HG03103 (cell line): ENCODE data around the gene PROK2.

Source experiments
- ATAC-seq: cut with Tn5 transposase; IDR thresholded peaks from one replicate; pipeline ENCODE4 v1.9.1; 2021; ENCODE audit warnings: low read depth; ENCODE audit not compliant: unreplicated experiment

Gene PROK2

GRCh38 chr3:71784914-71785531, at the start of gene PROK2:
Gene PROK2 (minus strand): TSS chr3:71785148. CDS start chr3:71785052, 96 bp downstream.
- ATAC-seq, result no peak

DNA sequence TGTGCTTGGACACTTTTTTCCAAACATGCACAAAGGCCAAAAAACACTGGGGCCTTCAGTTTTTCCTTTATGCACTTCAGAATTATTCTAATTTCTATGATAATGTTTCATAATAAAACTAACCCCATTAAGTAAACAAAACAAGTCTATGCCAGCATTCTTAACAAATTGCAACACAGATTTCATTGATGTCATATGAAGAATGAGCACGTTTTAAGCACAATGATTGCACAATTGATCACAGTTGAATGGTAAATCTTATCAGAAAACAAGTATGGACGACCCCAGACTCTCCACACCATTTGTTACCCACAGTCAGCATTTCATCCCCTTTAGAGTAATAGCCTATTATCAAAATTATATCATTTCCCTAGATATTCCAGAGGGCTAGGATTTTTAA, 46.7 kb upstream of the PROK2 start:
- ATAC-seq, result no peak

GRCh38 chr3:71825551-71826283, 40.8 kb upstream of the PROK2 start:
- no peak for ATAC-seq

GRCh38 chr3:71821116-71821515, 36.2 kb upstream of the PROK2 start:
- ATAC-seq, result no peak

GRCh38 chr3:71817262-71817661, 32.3 kb upstream of the PROK2 start:
- no peak for ATAC-seq

DNA sequence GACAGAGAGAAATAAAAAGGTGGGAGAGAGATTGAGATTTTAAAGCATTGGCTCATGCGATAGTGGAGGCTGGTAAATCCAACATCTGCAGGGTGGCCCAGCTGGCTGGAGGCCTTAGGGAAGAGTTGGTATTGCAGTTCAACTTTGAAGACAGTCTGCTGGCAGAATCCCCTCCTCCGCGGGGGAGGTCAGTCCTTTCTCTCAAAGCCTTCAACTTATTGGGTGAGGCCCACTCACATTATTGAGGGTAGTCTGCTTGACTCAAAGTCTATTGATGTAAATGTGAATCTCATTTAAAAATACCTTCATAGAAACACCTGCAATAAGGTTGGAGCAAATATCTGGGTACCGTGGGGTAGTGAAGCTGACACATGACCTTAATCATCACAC, 31.8 kb upstream of the PROK2 start:
- no peak for ATAC-seq

- ATAC-seq, result no peak
Measured at GRCh38 chr3:71815340-71816067, 30.6 kb upstream of the PROK2 start.

GRCh38 chr3:71813704-71814103, 28.8 kb upstream of the PROK2 start:
- ATAC-seq, result no peak

- no peak for ATAC-seq
Measured at GRCh38 chr3:71813073-71813472, 28.1 kb upstream of the PROK2 start.

- no peak for ATAC-seq
Measured at GRCh38 chr3:71810056-71810455, 25.1 kb upstream of the PROK2 start.

DNA sequence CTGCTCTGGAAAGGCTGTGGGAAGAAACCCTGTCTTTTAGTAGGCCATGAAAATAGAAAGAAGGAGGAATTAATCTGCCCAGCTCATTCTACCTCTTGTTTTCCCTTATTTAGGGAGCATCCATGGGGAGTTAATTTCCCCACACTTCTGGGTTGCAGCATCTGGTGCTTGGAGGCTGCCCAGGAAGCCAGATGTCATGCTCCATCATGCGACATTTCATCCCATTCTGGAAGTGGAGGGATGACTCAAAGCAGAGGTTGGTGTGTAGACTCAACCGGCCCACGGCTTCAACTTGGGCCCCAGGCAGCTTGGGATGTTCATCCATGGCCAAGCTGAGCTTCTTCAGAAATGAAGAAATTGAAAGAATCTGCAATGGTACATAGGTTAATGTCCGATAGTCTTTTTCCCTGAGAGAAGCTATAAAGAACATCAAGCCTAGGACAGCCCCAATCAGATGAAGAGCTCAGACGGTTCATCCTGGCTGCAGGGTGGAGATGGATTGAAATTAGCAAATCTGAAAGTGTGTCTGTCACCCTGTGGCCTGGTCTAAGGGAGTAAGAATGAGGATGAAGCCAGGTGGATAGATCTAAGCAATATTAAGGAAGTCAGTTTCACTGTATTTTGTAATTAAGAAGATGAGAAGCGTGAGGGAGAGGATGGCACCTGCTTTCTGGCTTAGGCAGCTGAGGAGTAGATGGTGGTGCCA, 24.5 kb upstream of the PROK2 start:
- no peak for ATAC-seq

GRCh38 chr3:71806736-71807135, 21.8 kb upstream of the PROK2 start:
- ATAC-seq, result no peak

DNA sequence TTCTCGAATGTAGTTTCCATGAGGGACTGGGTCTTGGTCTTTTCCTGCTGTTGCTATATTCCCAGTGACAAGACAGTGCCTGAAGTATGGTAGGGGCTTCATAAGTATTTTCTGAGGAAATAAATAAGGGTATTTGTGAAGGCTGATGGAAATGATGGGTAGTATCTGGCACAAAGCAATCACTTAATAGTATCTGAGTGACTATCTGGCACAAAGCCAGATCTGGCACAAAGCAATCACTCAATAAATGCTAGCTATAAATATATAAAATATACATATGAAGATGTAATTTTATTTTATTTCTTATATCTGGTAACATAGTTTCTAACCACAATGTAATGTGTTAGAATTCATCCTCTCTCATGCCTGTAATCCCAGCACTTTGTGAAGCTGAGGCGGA, 20.7 kb upstream of the PROK2 start:
- no peak for ATAC-seq

GRCh38 chr3:71805199-71805598, 20.3 kb upstream of the PROK2 start:
- ATAC-seq, result no peak

GRCh38 chr3:71803248-71803647, 18.3 kb upstream of the PROK2 start:
- ATAC-seq, result no peak

- no peak for ATAC-seq
Measured at GRCh38 chr3:71801986-71802385, 17.0 kb upstream of the PROK2 start.

DNA sequence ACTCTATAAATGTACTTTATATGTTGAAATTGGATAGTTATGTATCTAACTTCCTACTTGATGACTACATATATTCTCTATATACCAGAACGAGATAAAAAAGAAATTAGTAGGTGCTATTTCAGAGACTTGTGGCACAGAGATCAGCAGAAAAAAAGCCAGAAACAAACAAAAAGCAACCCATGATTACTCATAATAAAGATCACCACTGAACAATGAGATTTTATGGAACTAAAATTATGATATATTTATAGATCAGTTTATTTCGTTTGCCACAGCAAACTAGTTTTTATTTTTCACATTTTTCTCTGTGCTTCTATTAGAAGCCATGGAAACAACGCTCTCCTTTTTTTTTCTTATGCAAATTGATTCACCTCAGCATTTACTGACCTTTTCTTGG, 15.1 kb upstream of the PROK2 start:
- no peak for ATAC-seq

- no peak for ATAC-seq
Measured at GRCh38 chr3:71797455-71797854, 12.5 kb upstream of the PROK2 start.

GRCh38 chr3:71796290-71796689, 11.3 kb upstream of the PROK2 start:
- ATAC-seq, result no peak

DNA sequence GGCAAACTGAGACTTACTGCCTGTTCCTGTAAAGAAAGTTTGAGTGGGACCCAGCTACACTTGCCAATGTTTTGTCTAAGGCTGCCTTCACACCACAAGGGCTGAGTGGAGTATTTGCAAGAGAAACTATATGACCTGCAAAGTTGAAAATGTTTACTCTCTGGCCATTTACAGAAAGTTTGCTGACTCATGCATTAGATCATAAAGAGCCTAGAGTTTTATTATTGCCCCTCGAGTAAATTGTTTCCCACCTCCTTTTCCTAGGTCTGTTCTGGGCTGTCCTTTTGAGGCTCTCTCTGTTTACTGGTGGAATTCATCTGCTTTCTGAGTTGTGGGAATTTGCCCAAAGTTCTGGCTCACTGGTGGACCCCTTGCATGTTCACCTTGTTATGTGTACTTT, 6.7 kb upstream of the PROK2 start:
- ATAC-seq, result no peak

DNA sequence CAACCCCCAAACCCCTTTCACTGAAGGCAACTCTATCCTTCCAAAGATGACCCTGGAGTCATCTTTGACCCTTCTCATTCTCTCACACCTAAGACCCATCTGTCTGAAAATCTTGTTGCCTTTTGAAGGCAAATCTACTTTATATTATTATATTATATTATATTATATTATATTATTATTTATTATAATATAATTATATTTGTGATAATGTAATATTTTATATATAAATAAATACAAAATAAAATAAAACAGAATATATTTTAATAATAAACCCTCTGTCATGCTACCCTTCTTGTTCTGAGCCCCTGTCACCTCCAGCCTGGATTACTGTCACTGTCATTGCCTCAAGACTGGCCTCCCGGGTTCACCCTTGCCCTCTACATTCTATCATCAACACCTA, 5.0 kb upstream of the PROK2 start:
- no peak for ATAC-seq
